ENCODE results near the gene TP63.
"Not testable (repeated sequence)": the region's sequence is repeated elsewhere in the genome, so short reads cannot be mapped to it uniquely, and the experiment has no call there.

Gene TP63

GRCh38 chr3:189626286-189626685 lies 4.9 kb upstream of the TP63 start:
- no peak for DNase-seq

- peak in 1 of 4 experiments; percentile 10 for DNase-seq
Observed at GRCh38 chr3:189629803-189630455, 1.3 kb upstream of the TP63 start.

GRCh38 chr3:189630767-189631372 lies 319 bp upstream of the TP63 start:
- peak in 3 of 4 experiments; percentile 10 to 52 (median 14) for DNase-seq

DNA sequence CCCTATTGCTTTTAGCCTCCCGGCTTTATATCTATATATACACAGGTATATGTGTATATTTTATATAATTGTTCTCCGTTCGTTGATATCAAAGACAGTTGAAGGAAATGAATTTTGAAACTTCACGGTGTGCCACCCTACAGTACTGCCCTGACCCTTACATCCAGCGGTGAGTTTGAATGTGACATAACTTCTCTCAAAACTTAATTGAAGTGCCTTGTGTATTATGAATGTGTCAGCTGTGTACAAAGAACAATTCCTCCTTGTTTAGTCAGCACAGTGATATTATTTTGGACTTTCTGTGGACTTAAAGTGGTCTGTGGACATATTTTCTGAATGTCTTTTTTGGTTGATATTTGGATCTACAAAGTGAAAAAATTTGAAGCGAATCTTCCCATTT lies 220 bp downstream of the TP63 start:
- no peak for DNase-seq

- DNase-seq = no peak
Observed at GRCh38 chr3:189632242-189632641, 1.1 kb downstream of the TP63 start.

- DNase-seq = no peak
Observed at GRCh38 chr3:189635339-189635738, 4.2 kb downstream of the TP63 start.

DNA sequence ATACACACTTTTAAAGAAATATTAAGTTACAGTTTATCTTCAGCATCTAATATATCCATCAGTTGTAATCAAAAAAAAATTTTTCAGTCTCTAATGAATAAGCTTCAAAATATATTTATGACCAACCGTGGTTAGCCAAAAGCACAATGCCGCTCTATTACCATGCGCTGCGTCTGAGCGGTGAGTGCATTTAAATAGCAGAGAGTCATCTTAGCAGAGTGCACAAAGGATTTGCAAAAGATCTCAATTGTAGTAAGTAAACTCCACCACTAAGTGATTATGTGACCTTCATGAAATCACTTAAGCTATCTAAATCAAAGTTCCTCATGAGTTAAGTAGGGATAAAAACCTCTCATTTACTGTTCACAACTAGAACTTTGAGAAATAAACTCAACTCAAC lies 4.9 kb downstream of the TP63 start:
- DNase-seq = no peak

DNA sequence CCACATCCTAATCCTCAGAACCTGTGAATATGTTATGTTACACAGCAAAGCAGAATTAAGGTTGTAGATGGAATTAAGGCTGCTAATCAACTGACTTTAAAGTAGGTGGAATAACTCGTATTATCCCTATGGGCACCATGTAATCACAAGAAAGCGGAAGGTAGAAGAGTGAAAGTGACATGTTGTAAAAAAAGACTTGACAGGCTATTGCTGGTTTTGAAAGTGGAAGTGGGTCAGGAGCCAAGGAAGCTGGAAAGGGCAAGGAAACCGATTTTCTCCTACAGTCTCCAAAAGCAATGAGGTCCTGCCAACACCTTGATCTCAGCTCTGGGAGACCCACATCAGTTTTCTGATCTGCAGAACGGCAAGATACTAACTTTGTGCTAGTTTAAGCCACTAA lies 6.6 kb downstream of the TP63 start:
- peak; percentile 6 to 54 (median 26) for DNase-seq

- DNase-seq = no peak
Observed at GRCh38 chr3:189638276-189639031, 7.3 kb downstream of the TP63 start.

- no peak for DNase-seq
Observed at GRCh38 chr3:189641776-189642175, 10.6 kb downstream of the TP63 start.

DNA sequence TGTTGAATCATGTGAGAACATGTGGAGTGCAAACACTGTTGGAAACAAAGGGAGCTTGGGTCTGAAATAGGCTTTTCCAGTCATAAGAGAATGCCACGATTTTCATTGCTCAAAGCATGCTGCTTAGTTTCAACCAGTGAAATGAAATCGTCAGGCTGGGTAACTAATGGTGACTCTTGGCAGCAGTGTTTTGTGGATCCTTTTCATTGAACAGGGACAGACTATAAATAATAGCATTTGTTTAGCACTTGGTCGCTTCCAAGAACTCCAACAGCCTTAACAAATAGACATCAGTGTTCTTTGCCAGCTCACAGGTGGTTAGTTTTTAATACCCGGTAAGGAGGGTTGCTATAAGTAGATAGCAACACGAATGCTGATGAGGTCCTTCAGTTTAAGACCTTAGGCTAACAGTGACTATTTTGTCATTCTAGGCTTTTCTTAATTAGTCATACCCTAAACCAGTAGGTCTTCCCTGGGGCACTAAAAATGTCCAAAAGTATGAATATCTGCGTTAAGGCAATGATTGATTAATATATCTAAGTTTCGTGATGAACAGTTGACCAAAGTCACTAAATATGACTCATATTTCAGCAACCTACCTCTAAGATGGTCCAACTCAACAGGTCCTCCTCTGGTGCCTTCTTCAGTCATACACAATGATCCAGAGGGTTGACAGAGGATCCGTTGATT lies 15.8 kb downstream of the TP63 start:
- no peak for DNase-seq

DNA sequence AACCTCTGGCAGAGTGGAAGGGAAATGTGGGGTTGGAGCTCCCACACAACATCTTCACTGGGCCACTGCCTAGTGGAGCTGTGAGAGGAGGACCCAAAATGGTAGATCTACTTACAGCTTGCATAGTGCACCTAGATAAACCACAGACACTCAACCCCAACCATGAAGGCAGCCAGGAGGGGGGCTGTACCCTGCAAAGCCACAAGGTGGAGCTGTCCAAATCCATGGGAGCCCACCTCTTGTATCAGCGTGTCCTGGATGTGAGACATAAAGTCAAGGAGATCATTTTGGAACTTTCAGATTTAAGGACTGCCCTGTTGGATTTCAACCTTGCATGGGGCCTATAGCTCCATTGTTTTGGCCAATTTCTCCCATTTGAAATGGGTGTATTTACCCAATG lies 20.9 kb downstream of the TP63 start:
- DNase-seq = no peak

DNA sequence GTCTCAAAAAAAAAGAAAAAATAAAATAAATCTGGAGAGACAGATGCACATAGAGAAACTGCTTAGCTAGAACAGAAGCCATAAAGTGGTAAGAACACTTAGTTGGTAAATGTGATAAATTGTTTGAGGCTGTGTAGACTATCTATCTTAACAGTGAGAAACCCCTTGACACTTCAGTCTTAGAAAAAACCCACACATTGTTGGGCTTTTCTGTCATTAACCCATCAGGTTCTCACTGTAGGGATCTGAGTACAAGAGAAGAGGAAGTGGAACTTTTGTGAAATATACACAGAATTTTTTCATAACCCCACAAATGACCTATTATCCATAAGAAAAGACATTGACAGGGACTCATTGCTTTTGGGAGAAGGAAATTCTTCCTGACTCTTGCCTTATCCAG lies 24.4 kb downstream of the TP63 start:
- DNase-seq = peak in 1 of 4 experiments; percentile 25

DNA sequence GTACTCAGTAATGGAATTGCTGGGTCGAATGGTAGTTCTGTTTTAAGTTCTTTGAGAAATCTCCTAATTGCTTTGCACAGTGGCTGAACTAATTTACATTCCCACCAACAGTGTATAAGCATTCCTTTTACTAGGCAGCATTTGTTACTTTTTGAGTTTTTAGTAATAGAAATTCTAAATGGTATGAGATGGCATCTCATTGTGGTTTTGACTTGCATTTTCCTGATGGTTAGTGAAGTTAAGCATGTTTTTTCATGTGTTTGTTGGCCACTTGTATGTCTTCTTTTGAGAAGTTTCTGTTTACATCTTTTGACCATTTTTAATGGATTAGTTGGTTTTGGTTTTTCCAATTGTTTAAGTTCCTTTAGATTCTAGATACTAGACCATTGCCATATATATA lies 28.4 kb downstream of the TP63 start:
- no peak for DNase-seq

- DNase-seq = peak in 3 of 4 experiments; percentile 3 to 50 (median 21)
Observed at GRCh38 chr3:189664311-189664710, 33.1 kb downstream of the TP63 start.

GRCh38 chr3:189672346-189672745 lies 41.2 kb downstream of the TP63 start:
- DNase-seq = not testable (repeated sequence)

DNA sequence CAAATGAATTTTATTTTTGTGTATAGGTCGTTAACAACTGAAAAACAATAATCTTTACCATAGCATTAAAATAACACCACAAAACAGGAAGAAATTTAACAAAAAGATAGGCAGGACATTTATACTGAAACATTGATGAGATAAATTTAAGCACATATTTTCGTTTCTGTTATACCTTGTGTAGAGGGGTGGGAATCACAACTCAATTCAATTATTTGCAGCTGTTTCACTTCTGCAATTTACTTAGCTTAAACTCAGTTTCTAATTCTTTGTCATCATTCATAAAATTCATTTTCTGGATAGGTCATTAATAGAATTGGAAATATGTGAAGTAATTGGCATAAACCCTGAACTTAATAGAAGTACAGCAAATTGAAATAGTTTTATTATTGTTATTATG lies 42.3 kb downstream of the TP63 start:
- no peak for DNase-seq

GRCh38 chr3:189674249-189674913 lies 43.2 kb downstream of the TP63 start:
- DNase-seq = no peak

- DNase-seq = no peak
Observed at GRCh38 chr3:189677667-189678066, 46.5 kb downstream of the TP63 start.

DNA sequence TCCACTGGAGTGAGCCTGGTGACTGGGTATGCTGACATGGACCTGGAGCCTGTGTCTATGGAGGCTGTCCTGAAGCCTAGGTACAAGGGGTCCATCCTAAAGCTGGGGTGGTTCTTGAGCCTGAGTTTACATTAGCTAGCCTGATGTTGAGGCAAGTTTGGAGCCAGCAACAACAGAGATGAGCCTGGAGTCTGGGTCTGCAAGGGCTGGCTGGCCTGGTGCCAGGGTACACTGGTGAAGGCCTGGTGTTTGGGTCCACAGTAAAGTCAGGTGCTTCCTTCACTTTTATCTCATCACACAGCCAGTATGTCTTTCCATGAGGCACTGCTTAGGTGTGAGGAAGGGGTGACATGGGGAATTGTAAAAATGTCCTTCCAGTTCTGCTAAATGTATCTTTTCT lies 49.5 kb downstream of the TP63 start:
- DNase-seq = no peak

DNA sequence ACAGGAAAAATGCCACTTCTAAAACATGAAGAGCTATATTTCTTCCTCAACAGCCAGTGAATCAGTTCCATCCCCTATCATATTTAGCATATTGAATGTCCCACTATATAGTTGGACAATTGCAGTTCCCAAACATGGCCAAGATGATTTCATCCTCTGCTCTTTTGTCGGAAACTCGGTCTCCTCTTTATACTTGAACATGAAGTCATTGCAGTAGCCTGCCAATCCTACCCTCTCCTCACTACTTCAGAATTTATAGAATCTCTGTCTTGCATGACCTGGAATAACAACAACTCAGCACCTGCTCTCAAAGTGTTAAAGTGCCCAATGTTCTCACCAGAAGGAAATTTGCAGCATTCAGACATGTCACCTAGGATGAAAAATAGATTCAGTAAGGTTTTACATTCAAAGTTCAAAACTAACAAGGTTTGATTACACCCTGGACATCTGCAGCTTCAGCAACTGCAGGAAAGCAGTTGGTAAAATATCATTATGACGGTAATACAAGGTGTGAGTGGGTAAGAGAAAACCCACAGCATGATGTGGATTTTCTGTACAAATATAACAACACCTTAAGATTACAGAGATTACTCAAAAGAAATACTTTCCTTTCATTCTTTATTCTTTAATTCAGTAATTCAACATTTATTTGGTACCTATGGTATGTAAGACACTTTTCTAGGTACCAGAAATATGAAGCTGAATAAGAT lies 52.5 kb downstream of the TP63 start:
- no peak for DNase-seq

DNA sequence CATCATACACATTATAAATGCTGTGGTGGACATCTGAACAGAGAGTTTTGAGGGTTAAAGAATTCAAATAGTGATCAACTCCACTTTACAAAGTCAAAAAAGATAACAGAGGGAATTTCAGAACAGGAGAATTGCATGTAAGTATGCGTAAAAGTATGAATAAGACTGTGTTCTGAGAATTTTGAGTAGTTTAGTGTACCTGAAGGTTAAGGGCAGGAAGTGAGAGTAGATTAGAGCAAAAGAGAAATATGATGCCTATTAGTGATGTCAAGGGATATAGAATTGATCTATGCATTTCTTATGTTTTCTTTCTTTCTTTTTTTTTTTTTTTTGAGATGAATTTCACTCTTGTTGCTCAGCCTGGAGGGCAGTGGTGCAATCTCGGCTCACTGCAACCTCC lies 53.1 kb downstream of the TP63 start:
- DNase-seq = no peak

All from suppressor macrophage (primary cell).